Choroid plexus epithelial cell (primary cell): Measurements from ENCODE around the gene RBM10.

Experiments used
- DNase-seq: peaks from one replicate; pipeline ENCODE4 v3.0.0-alpha.2; 2010; ENCODE audit warnings: low read depth
- H3K4me3 ChIP-seq: 2 replicates; pipeline ENCODE4 v1.5.1; 2011; ENCODE audit warnings: low read depth, mild to moderate bottlenecking, control low read depth, low read length, moderate library complexity
- TF ChIP-seq, protein P1 (sequence below): conservative IDR thresholded peaks from 2 replicates; pipeline ENCODE4 v1.5.1; 2011; ENCODE audit warnings: low read depth, mild to moderate bottlenecking, control low read depth, inconsistent platforms, low read length, moderate library complexity

Gene RBM10

DNA sequence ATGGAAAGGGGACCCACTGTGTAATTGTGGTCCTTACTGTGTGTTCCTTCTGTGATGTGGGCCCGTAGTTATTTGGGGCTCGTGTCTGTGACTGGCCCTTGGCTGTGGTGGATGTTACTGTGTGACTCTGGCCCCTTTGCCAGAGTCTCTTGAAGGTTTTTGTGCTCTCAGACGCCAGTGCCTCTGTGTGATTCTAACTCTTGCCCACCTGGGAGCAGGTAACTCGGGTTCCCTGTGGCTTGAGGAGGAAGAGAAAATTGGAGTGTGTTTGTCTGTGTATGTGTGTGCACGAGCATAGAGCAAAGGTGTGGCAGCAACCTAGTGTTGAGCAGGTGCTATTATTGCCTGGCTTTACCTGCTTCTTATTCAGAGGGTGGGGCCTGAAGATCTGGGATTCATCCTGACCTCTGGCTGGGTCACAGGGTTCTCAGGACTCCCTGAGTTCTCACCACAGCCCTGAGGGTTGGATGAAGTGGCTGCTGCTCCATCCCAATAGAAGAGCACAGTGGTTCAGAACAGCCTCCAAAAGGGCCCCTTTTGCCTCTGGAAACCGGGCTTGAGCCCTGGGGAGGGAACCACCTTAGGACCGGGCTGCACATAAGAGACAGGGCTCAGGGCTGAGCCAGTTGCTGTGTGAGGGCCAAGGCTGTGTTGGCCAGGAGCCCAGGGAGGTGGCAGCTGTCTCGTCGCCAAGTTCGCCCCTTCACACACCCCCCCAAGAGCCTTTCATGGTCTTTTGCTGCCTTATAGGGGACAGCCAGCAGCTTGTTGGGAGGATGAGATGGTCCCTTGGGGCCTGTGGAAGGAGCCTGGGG is 1.3 kb downstream of the RBM10 start:
- peak overlapping the region; percentile 83 for H3K4me3 ChIP-seq
- TF ChIP-seq, protein P1, sequence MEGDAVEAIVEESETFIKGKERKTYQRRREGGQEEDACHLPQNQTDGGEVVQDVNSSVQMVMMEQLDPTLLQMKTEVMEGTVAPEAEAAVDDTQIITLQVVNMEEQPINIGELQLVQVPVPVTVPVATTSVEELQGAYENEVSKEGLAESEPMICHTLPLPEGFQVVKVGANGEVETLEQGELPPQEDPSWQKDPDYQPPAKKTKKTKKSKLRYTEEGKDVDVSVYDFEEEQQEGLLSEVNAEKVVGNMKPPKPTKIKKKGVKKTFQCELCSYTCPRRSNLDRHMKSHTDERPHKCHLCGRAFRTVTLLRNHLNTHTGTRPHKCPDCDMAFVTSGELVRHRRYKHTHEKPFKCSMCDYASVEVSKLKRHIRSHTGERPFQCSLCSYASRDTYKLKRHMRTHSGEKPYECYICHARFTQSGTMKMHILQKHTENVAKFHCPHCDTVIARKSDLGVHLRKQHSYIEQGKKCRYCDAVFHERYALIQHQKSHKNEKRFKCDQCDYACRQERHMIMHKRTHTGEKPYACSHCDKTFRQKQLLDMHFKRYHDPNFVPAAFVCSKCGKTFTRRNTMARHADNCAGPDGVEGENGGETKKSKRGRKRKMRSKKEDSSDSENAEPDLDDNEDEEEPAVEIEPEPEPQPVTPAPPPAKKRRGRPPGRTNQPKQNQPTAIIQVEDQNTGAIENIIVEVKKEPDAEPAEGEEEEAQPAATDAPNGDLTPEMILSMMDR = no peak
- no peak for DNase-seq

DNA sequence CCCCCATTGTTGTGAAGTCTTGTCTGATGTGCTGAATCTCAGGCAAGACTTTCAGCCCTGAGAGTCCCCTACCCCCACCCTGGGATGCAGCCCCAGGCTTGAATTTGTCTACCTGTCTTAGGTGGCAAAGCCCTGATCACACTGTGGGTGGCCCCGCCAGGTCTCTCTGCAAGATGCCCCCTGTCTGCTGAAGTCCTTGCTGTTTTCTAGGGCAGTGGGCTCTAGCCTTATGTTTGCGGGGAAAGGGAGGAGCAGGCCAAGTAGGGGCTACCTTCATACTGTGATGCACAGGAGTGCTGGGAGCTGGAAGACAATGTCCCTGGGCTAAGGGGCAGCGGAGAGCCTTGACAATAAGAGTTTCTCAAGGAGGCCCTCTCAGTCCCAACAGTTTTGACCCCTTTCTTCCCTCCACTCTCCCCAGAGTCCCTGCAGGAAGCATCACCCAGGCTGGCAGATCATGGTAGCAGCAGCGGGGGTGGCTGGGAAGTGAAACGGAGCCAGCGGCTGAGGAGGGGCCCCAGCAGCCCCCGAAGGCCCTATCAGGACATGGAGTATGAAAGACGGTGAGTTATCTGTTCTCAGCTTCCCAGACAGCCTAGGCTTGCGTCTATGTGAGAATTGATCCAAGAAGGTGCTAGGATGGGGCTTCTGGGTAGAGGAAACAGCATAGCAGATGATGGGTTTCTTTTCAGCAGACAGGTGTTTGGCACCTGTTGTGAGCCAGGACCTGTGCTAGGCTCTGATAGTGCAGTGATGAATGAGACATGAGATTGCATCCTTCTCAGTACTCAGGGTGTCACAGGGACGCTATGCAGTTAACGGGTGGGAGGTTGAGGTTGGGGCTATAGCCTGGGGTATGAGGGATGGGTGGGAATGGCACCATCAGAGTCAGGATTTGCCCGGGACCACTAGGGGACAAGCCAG is 2.2 kb downstream of the RBM10 start:
- DNase-seq = no peak
- TF ChIP-seq, protein P1 = no peak
- peak overlapping the region; percentile 83 for H3K4me3 ChIP-seq

DNA sequence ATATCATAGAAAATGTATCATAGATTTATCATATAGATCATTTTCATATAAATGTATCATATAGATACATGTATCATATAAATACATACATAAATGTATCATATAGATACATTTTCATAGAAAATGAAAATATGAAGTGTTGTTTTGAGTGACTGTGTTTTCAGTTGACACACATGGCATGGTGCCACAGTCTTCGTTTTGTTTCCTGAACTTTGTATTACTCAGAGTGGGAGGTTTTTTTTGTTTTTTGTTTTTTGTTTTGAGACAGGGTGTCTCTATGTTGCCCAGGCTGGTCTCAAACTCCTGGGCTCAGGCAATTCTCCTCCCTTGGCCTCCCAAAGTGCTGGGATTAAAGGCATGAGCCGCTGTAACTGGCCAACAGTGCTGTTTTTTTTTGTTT is 3.9 kb downstream of the RBM10 start:
- TF ChIP-seq, protein P1 = no peak
- DNase-seq = no peak
- H3K4me3 ChIP-seq = no peak overlapping the region

DNA sequence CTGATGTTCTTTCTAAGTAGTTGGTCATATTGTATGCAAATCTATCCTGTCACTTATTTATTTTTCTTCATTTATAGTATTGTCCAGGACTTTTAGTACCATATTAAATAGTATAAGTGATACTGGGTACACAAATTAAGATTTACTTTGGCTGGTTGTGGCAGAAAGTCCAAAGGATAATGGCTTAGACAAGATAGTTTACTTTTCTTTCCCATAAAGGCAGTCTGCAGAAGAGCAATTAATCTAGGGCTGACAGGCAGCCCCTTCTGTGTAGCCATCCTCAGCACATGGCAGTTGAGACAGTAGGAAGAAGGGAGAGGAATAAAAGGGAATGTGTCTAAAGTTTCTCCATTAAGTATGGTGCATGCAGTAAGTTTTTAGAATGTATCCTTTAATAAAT is 6.4 kb downstream of the RBM10 start:
- no peak overlapping the region for H3K4me3 ChIP-seq
- TF ChIP-seq, protein P1 = no peak
- no peak for DNase-seq

DNA sequence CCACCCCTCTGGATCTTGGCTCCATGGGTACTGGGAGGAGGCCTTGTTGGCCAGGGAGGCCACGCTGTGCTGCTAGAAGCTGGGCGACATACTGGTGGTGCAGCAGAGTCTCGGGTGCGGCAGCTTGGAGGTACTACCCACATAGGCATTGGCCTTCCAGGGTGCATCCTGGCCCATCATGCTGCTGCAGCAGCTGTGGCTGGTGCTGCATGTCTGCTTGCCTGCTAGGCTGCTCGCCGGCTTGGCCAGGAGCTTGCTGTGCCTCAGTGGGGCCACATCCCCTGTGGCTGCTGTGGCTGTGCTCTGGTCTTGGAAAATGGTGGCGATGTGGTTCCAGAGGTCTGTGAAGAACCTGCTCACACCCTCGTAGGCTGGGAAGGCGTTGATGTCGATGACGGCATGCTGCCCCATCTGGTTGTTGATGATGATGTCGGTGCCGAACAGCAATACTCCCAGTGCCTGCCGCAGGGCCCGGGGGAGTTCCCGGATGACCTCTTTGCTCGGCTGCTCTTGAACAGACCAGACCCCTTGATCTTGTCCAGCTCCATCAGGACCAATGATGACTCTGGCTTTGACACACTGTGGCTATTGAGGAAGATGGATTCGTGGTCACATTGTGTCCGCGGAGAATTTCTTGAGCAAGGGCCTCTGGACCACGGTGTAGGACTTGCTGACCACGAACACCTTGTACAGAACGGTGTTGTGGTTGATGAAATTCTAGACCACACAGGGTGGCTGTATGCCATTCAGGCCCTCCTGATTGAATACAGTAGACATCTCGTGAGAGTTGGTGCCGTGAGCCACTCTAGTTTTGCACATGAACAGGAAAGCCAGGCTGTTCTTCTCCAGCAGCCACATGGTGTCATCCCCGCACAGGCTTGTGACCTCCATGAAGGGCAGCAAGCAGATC is 11.8 kb downstream of the RBM10 start:
- TF ChIP-seq, protein P1 = no peak
- no peak for DNase-seq
- no peak overlapping the region for H3K4me3 ChIP-seq

DNA sequence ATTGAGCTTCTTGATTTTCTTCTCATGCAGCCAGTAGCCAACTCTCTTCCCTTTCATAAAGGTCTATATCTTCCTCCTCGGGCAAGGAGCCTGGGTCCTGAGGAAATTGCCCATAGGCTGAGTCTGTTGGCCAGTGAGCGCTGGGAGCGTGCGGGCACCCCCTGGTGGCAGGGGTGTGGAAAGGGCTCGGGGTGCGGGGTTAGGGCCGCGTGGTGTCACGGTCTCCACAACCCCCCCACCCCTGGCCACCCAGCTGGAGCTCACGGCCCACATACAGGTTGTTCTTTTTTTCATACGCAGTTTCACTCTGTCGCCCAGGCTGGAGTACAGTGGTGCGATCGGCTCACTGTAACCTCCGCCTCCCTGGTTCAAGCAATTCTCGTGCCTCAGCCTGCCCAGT is 13.1 kb downstream of the RBM10 start:
- no peak overlapping the region for H3K4me3 ChIP-seq
- DNase-seq = no peak
- TF ChIP-seq, protein P1 = no peak
